Measurements from ENCODE around the gene CHCHD1. TPM values are rescaled to one million over a fixed set of nuclear protein-coding genes. Genes with fewer than 3 reads are reported as not detected.
A peak's percentile ranks its signal among the peaks of the same experiment; 100 is the strongest.

Gene CHCHD1
- 10 to 100 TPM; 21.8 to 24.0 TPM for total RNA-seq
- 10 to 100 TPM; 33.1 to 56.0 TPM for polyA plus RNA-seq

DNA sequence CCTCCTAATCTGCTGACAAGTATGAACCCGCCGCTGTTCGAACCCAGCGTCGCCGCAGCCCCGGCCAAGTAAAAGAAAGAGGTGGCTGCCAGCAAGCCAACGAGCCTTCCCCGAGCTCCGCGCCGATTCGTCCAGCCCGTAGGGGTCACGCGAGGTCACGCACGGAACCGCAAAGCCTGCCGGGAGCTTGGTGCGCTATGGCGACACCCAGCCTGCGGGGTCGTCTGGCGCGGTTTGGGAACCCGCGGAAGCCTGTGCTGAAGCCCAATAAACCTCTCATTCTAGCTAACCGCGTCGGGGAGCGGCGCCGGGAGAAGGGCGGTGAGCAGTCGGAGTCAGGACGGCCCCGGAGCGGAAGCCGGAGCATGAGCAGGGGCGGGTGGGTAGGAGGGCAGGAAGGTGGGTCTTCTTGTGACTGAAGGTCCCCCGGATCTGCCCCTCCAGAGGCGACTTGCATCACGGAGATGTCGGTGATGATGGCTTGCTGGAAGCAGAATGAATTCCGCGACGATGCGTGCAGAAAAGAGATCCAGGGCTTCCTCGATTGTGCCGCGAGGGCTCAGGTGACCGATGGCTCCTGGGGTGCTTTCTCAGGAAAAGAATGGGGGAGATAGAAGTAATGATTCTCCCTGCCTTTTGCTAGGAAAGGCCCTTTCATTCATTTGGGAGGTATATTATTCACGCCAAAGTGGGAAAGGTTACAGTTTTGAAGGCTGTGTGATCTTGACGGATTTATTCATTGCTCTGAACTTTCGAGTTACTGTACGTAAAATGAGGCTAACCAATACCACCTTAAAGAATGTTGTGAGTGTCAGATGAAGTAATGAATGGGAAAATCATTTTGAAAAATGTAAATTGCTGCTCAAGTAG, at the start of gene CHCHD1:
CHCHD1 (plus strand) TSS at position 170 of the 870 bp plus-strand sequence; CDS start at position 198, 28 bp downstream.
- peak within 1 kb of the TSS; percentile 79 to 90 for H3K4me3 ChIP-seq (ENCODE audit: low read length in 2 of 2)

GRCh38 chr10:73732426-73732825, 49.4 kb upstream of the CHCHD1 start:
- Histone ChIP-seq H3K9me3 (ENCODE audit: control insufficient read depth in 1 of 2, low read length in 2 of 2) (no peaks in the 10 kb centered on the region), H3K36me3 (ENCODE audit: insufficient read depth, low read length) (peaks cover 7% of the 10 kb centered on the region), H3K4me1 (ENCODE audit: insufficient read depth, low read length) (peaks cover 15% of the 10 kb centered on the region), H3K27ac (ENCODE audit: low read depth, low read length) (no peak overlapping the region), H3K27me3 (ENCODE audit: insufficient read depth, low read length) (no peaks in the 10 kb centered on the region), H3K4me3 (ENCODE audit: low read length in 2 of 2) (no peak overlapping the region)
- CTCF ChIA-PET (ENCODE audit: partially characterized antibody): no interaction called here
- H3K4me1 Mint-ChIP-seq: peaks cover 12 to 33% (median 20%) of the 10 kb centered on the region in 4 donors
- H3K9me3 Mint-ChIP-seq: peaks cover 0 to 2% (median 0%) of the 10 kb centered on the region in 8 donors
- peak overlapping the region in 5 of 7 donors; percentile 30 to 60 (median 41) for H3K27ac Mint-ChIP-seq
- H3K4me3 Mint-ChIP-seq: peak overlapping the region in 7 of 8 donors; percentile 46 to 68 (median 58)
- no peaks in the 10 kb centered on the region for H3K27me3 Mint-ChIP-seq
- no peak for DNase-seq
- POLR2A ChIA-PET (ENCODE audit: partially characterized antibody): interaction anchor here (2.1 kb wide), 1 partner anchor 11 kb away, joined by 12 read pairs; the partner anchor contains the start of gene SEC24C
- intact Hi-C loops (cut with micrococcal nuclease): loop anchor here (5.0 kb wide), 1 partner anchor 235 kb away; the partner anchor contains the start of gene PPP3CB
- peaks cover 6 to 23% of the 10 kb centered on the region in 2 donors for H3K36me3 Mint-ChIP-seq

More for the DNA sequence above, at the start of gene CHCHD1:
- intact Hi-C loops (cut with micrococcal nuclease): loop anchor here (10.0 kb wide), 2 partner anchors 1043 to 1453 kb away; partner anchors contain the start of genes COMTD1 and KAT6B
- Histone ChIP-seq H3K36me3 (ENCODE audit: insufficient read depth, low read length) (peaks cover 14% of the 10 kb centered on the region), H3K27me3 (ENCODE audit: insufficient read depth, low read length) (no peaks in the 10 kb centered on the region), H3K9me3 (ENCODE audit: control insufficient read depth in 1 of 2, low read length in 2 of 2) (no peaks in the 10 kb centered on the region), H3K27ac (ENCODE audit: low read depth, low read length) (peak within 1 kb of the TSS; percentile 90), H3K4me1 (ENCODE audit: insufficient read depth, low read length) (peaks cover 52% of the 10 kb centered on the region)
- Mint-ChIP-seq H3K36me3 (peaks cover 5 to 38% of the 10 kb centered on the region in 2 donors), H3K27me3 (peaks cover 2% of the 10 kb centered on the region in 2 donors), H3K27ac (peak within 1 kb of the TSS; percentile 97 to 100 (median 99)), H3K4me1 (peaks cover 37 to 67% (median 50%) of the 10 kb centered on the region in 4 donors), H3K4me3 (peak within 1 kb of the TSS; percentile 99 to 100 (median 100)), H3K9me3 (peaks cover 0 to 5% (median 0%) of the 10 kb centered on the region in 8 donors)
- CTCF ChIA-PET (ENCODE audit: partially characterized antibody): interaction anchor here (1.0 to 8.0 kb wide), 7 partner anchors 7 to 98 kb away, joined by 3 to 101 read pairs (median 4); a partner anchor contains a TSS
- POLR2A ChIA-PET (ENCODE audit: partially characterized antibody): interaction anchor here (0.9 to 10.8 kb wide), 11 partner anchors 10 to 369 kb away, joined by 3 to 286 read pairs (median 7); partner anchors contain the start of genes CAMK2G and SEC24C
- DNase-seq: peak; percentile 85 to 92 (median 87)

DNA sequence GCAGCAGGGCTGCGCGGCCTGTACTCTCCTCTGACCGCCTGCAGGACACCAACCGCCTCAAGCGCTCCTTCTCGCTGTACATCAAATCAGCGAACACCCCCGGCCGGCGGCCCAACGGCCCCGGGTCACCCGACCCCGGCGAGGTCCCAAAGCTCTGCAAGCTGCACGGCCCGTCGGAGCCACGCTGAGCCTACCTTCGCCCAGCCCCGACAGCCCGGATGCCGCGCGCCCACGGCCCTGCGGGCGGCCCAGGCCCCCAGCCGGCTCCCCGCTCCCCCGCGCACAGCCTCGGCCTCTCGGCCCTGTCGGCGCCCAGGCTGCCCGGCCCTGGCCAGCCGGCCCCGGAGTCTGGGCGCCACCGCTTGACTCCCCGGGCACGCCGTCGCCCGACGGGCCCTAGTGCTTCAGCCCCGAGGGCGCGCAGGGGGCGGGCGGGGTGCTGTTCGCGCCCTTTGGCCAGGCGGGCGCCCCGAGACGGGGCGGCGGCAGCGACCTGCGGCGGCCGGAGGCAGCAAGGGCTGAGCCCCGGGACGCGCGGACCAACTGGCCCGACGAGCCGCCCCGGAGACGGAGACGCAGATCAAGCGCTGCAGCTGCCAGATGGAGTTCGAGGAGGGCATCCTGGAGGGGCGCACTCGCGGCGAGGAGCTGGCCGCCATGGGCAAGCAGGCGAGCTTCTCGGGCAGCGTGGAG, 48.8 kb upstream of the CHCHD1 start:
- Histone ChIP-seq H3K27me3 (ENCODE audit: insufficient read depth, low read length) (no peaks in the 10 kb centered on the region), H3K4me3 (ENCODE audit: low read length in 2 of 2) (no peak overlapping the region), H3K27ac (ENCODE audit: low read depth, low read length) (no peak overlapping the region), H3K9me3 (ENCODE audit: control insufficient read depth in 1 of 2, low read length in 2 of 2) (no peaks in the 10 kb centered on the region), H3K4me1 (ENCODE audit: insufficient read depth, low read length) (peaks cover 15% of the 10 kb centered on the region), H3K36me3 (ENCODE audit: insufficient read depth, low read length) (peaks cover 7% of the 10 kb centered on the region)
- Mint-ChIP-seq H3K27me3 (no peaks in the 10 kb centered on the region), H3K9me3 (peaks cover 0 to 2% (median 0%) of the 10 kb centered on the region in 8 donors), H3K4me1 (peaks cover 12 to 33% (median 20%) of the 10 kb centered on the region in 4 donors), H3K27ac (no peak overlapping the region), H3K4me3 (no peak overlapping the region), H3K36me3 (peaks cover 4 to 24% of the 10 kb centered on the region in 2 donors)
- ChIA-PET CTCF (ENCODE audit: partially characterized antibody) (interaction anchor here (1.1 kb wide), 1 partner anchor 204 kb away, joined by 3 read pairs; no protein-coding TSS in a partner anchor), POLR2A (ENCODE audit: partially characterized antibody) (interaction anchor here (2.1 kb wide), 1 partner anchor 10 kb away, joined by 12 read pairs; the partner anchor contains the start of gene SEC24C)
- no peak for DNase-seq
- intact Hi-C loops (cut with micrococcal nuclease): loop anchor here (5.0 kb wide), 1 partner anchor 236 kb away; the partner anchor contains the start of gene PPP3CB

- POLR2A ChIA-PET (ENCODE audit: partially characterized antibody): interaction anchor here (2.1 kb wide), 1 partner anchor 9 kb away, joined by 12 read pairs; the partner anchor contains the start of gene SEC24C
- Histone ChIP-seq H3K27me3 (ENCODE audit: insufficient read depth, low read length) (no peaks in the 10 kb centered on the region), H3K9me3 (ENCODE audit: control insufficient read depth in 1 of 2, low read length in 2 of 2) (no peaks in the 10 kb centered on the region), H3K36me3 (ENCODE audit: insufficient read depth, low read length) (peaks cover 7% of the 10 kb centered on the region), H3K4me3 (ENCODE audit: low read length in 2 of 2) (no peak overlapping the region), H3K4me1 (ENCODE audit: insufficient read depth, low read length) (peaks cover 15% of the 10 kb centered on the region), H3K27ac (ENCODE audit: low read depth, low read length) (no peak overlapping the region)
- no peak for DNase-seq
- Mint-ChIP-seq H3K9me3 (peaks cover 0 to 2% (median 0%) of the 10 kb centered on the region in 8 donors), H3K27me3 (no peaks in the 10 kb centered on the region), H3K4me1 (peaks cover 12 to 33% (median 20%) of the 10 kb centered on the region in 4 donors), H3K36me3 (peaks cover 4 to 24% of the 10 kb centered on the region in 2 donors), H3K4me3 (no peak overlapping the region), H3K27ac (no peak overlapping the region)
- CTCF ChIA-PET (ENCODE audit: partially characterized antibody): interaction anchor here (0.9 to 1.1 kb wide), 2 partner anchors 10 to 205 kb away, joined by 3 read pairs; partner anchors contain the start of gene SEC24C
- intact Hi-C loops (cut with micrococcal nuclease): loop anchor here (5.0 kb wide), 1 partner anchor 237 kb away; the partner anchor contains the start of gene PPP3CB
Measured at GRCh38 chr10:73734028-73734720, 47.7 kb upstream of the CHCHD1 start.

DNA sequence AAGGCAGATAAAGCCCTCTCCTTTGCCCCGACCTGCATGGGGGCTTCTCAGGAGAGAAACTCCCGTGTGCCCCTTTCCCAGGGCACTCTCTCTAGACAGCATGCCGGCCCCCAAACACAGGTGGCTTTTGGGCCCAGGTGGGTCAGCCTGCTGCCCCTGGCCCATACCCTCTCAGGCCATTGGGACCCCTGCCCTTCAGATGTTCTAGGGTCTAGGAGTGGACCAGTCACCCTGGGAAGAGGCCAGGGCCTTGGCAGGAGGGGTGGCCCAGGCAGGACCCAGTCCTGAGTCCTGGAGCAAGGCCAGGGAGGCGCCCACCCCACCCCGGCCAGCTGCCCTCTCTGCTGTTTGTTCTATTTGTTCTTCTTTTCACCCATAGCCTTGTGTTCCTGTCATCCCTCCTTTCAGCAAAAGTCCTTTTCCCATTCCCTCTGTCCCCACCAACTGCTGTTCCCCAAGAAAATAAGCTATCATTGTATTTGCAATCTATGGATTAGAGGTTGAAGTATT, 47.0 kb upstream of the CHCHD1 start:
- peaks cover 15% of the 10 kb centered on the region for H3K4me1 ChIP-seq (ENCODE audit: insufficient read depth, low read length)
- CTCF ChIA-PET (ENCODE audit: partially characterized antibody): no interaction called here
- peaks cover 0 to 2% (median 0%) of the 10 kb centered on the region in 8 donors for H3K9me3 Mint-ChIP-seq
- no peak overlapping the region for H3K4me3 ChIP-seq (ENCODE audit: low read length in 2 of 2)
- peak overlapping the region in 1 of 8 donors; percentile 42 for H3K4me3 Mint-ChIP-seq
- H3K36me3 ChIP-seq (ENCODE audit: insufficient read depth, low read length): peaks cover 7% of the 10 kb centered on the region
- H3K27me3 ChIP-seq (ENCODE audit: insufficient read depth, low read length): no peaks in the 10 kb centered on the region
- H3K9me3 ChIP-seq (ENCODE audit: control insufficient read depth in 1 of 2, low read length in 2 of 2): no peaks in the 10 kb centered on the region
- POLR2A ChIA-PET (ENCODE audit: partially characterized antibody): no interaction called here
- DNase-seq: no peak
- H3K27ac Mint-ChIP-seq: peak overlapping the region in 2 of 7 donors; percentile 42 to 87
- intact Hi-C loops (cut with micrococcal nuclease): loop anchor here (5.0 kb wide), 1 partner anchor 238 kb away; the partner anchor contains the start of gene PPP3CB
- H3K4me1 Mint-ChIP-seq: peaks cover 8 to 29% (median 16%) of the 10 kb centered on the region in 4 donors
- H3K27me3 Mint-ChIP-seq: no peaks in the 10 kb centered on the region
- no peak overlapping the region for H3K27ac ChIP-seq (ENCODE audit: low read depth, low read length)
- peaks cover 4 to 20% of the 10 kb centered on the region in 2 donors for H3K36me3 Mint-ChIP-seq
